ENCODE measurements around the gene SPAG17. TPM values are rescaled to one million over a fixed set of nuclear protein-coding genes. Genes with fewer than 3 reads are reported as not detected.

SPAG17 gene
- total RNA-seq, 1 experiment from 2014 or later = not detected

GRCh38 chr1:118012515-118013124, 172.4 kb downstream of the SPAG17 start:
- Histone ChIP-seq H3K4me1 (ENCODE audit: insufficient read depth, low read length, poor library complexity, severe bottlenecking) (no peaks in the 10 kb centered on the region), H3K9me3 (ENCODE audit: low read depth, low read length, poor library complexity, severe bottlenecking) (no peaks in the 10 kb centered on the region), H3K4me3 (ENCODE audit: low read depth, low read length, poor library complexity, severe bottlenecking) (no peak overlapping the region), H3K27ac (ENCODE audit: low read depth, low read length, poor library complexity, severe bottlenecking) (no peak overlapping the region), H3K27me3 (replicated peaks; ENCODE audit: insufficient read depth, low read depth, low read length, poor library complexity) (no peaks in the 10 kb centered on the region), H3K36me3 (ENCODE audit: insufficient read depth, low read length, poor library complexity, severe bottlenecking) (no peaks in the 10 kb centered on the region)
- TF ChIP-seq CTCF (conservative IDR thresholded peaks at IDR 0.05; ENCODE audit: low read depth, low read length) (no peak), EZH2 (IDR thresholded peaks at IDR 0.05; ENCODE audit: borderline replicate concordance, low read depth, low read length, poor library complexity, severe bottlenecking) (no peak)
- POLR2A ChIA-PET (ENCODE audit: low non-redundant PET) = interaction anchor here (0.6 kb wide), 1 partner anchor 323 kb away, joined by 7 read pairs; no protein-coding TSS in a partner anchor
- DNase-seq (ENCODE audit: low spot score) = no peak
- intact Hi-C loops (cut with micrococcal nuclease; ENCODE audit: unreplicated experiment) = no loop called here
- CTCF ChIA-PET = no interaction called here
- BruUV-seq (replicated peaks) = no TSS peak

GRCh38 chr1:118008011-118008410, 177.0 kb downstream of the SPAG17 start:
- POLR2A ChIA-PET (ENCODE audit: low non-redundant PET) = no interaction called here
- Histone ChIP-seq H3K4me3 (ENCODE audit: low read depth, low read length, poor library complexity, severe bottlenecking) (no peak overlapping the region), H3K27ac (ENCODE audit: low read depth, low read length, poor library complexity, severe bottlenecking) (no peak overlapping the region), H3K4me1 (ENCODE audit: insufficient read depth, low read length, poor library complexity, severe bottlenecking) (no peaks in the 10 kb centered on the region), H3K36me3 (ENCODE audit: insufficient read depth, low read length, poor library complexity, severe bottlenecking) (no peaks in the 10 kb centered on the region), H3K9me3 (ENCODE audit: low read depth, low read length, poor library complexity, severe bottlenecking) (no peaks in the 10 kb centered on the region), H3K27me3 (replicated peaks; ENCODE audit: insufficient read depth, low read depth, low read length, poor library complexity) (no peaks in the 10 kb centered on the region)
- TF ChIP-seq EZH2 (IDR thresholded peaks at IDR 0.05; ENCODE audit: borderline replicate concordance, low read depth, low read length, poor library complexity, severe bottlenecking) (no peak), CTCF (conservative IDR thresholded peaks at IDR 0.05; ENCODE audit: low read depth, low read length) (no peak)
- no peak for DNase-seq (ENCODE audit: low spot score)
- intact Hi-C loops (cut with micrococcal nuclease; ENCODE audit: unreplicated experiment) = no loop called here
- CTCF ChIA-PET = no interaction called here
- BruUV-seq (replicated peaks) = no TSS peak

- no peaks in the 10 kb centered on the region for H3K4me1 ChIP-seq (ENCODE audit: insufficient read depth, low read length, poor library complexity, severe bottlenecking)
- H3K4me3 ChIP-seq (ENCODE audit: low read depth, low read length, poor library complexity, severe bottlenecking) = no peak overlapping the region
- BruUV-seq (replicated peaks) = no TSS peak
- TF ChIP-seq EZH2 (IDR thresholded peaks at IDR 0.05; ENCODE audit: borderline replicate concordance, low read depth, low read length, poor library complexity, severe bottlenecking) (no peak), CTCF (conservative IDR thresholded peaks at IDR 0.05; ENCODE audit: low read depth, low read length) (no peak)
- no peak overlapping the region for H3K27ac ChIP-seq (ENCODE audit: low read depth, low read length, poor library complexity, severe bottlenecking)
- H3K36me3 ChIP-seq (ENCODE audit: insufficient read depth, low read length, poor library complexity, severe bottlenecking) = no peaks in the 10 kb centered on the region
- ChIA-PET POLR2A (ENCODE audit: low non-redundant PET) (no interaction called here), CTCF (no interaction called here)
- no peaks in the 10 kb centered on the region for H3K9me3 ChIP-seq (ENCODE audit: low read depth, low read length, poor library complexity, severe bottlenecking)
- no peaks in the 10 kb centered on the region for H3K27me3 ChIP-seq (replicated peaks; ENCODE audit: insufficient read depth, low read depth, low read length, poor library complexity)
- DNase-seq (ENCODE audit: low spot score) = no peak
- intact Hi-C loops (cut with micrococcal nuclease; ENCODE audit: unreplicated experiment) = no loop called here
Observed at GRCh38 chr1:118007391-118007790, 177.6 kb downstream of the SPAG17 start.
